LNCAP (cell line): ENCODE measurements around the gene ZBTB16.

Source experiments
- CTCF ChIP-seq: fragments of 450-650 bp; IDR thresholded peaks from 2 replicates; pipeline ENCODE4 v1.5.1; 2017; ENCODE audit warnings: mild to moderate bottlenecking

Gene ZBTB16

GRCh38 chr11:114250993-114251814 lies 191.7 kb downstream of the ZBTB16 start:
- TF ChIP-seq CTCF = no peak

- TF ChIP-seq CTCF = no peak
Measured at GRCh38 chr11:114251815-114252337, 192.4 kb downstream of the ZBTB16 start.

- no peak for TF ChIP-seq CTCF
Measured at GRCh38 chr11:114252767-114253166, 193.3 kb downstream of the ZBTB16 start.

- TF ChIP-seq CTCF = no peak
Measured at GRCh38 chr11:114253771-114254170, 194.3 kb downstream of the ZBTB16 start.

GRCh38 chr11:114254571-114255146 lies 195.1 kb downstream of the ZBTB16 start:
- TF ChIP-seq CTCF = no peak

GRCh38 chr11:114255289-114255688 lies 195.8 kb downstream of the ZBTB16 start:
- TF ChIP-seq CTCF = no peak

- TF ChIP-seq CTCF = no peak
Measured at GRCh38 chr11:114256176-114256966, 196.9 kb downstream of the ZBTB16 start.
